Chondrocyte (in vitro differentiated cells): ENCODE measurements around the gene SP9. TPM values are rescaled to one million over a fixed set of nuclear protein-coding genes. Genes with fewer than 3 reads are reported as not detected.
A peak's percentile ranks its signal among the peaks of the same experiment; 100 is the strongest.

Source experiments
- DNase-seq: peaks from one replicate; pipeline ENCODE4 v3.0.0; 2021; ENCODE audit warnings: mixed read lengths, low spot score
- H3K27ac Mint-ChIP-seq: one replicate; pipeline ENCODE4 v1.8.0; 2021; ENCODE audit warnings: mild to moderate bottlenecking, moderate library complexity, mixed read lengths; ENCODE audit not compliant: unreplicated experiment
- H3K27me3 Mint-ChIP-seq: 2 replicates; pipeline ENCODE4 v1.8.0; 2021; ENCODE audit warnings: low read depth, mixed read lengths
- H3K36me3 Mint-ChIP-seq: 2 replicates; pipeline ENCODE4 v1.8.0; 2021; ENCODE audit warnings: low read depth, mixed read lengths
- H3K4me1 Mint-ChIP-seq: 2 replicates; pipeline ENCODE4 v1.8.0; 2021; ENCODE audit warnings: low read depth, mild to moderate bottlenecking, mixed read lengths
- H3K4me3 Mint-ChIP-seq: one replicate; pipeline ENCODE4 v1.8.0; 2021; ENCODE audit warnings: mild to moderate bottlenecking, moderate library complexity, mixed read lengths; ENCODE audit not compliant: unreplicated experiment
- H3K9me3 Mint-ChIP-seq: 2 replicates; pipeline ENCODE4 v1.8.0; 2021; ENCODE audit warnings: low read depth, mixed read lengths
- total RNA-seq: library from RNA; stranded (reverse); gene quantifications from 3 replicates; pipeline ENCODE4 v1.2.1, GENCODE V29; 2021
- TF ChIP-seq, protein P1 (sequence below): fragments of 200-600 bp; sonication (generic); IDR thresholded peaks from 2 replicates; pipeline ENCODE4 v1.5.0; 2021; ENCODE audit warnings: antibody characterized with exemption, mild to moderate bottlenecking, moderate library complexity

Gene SP9
- total RNA-seq, 1 donor from 2014 or later, result not detected

DNA sequence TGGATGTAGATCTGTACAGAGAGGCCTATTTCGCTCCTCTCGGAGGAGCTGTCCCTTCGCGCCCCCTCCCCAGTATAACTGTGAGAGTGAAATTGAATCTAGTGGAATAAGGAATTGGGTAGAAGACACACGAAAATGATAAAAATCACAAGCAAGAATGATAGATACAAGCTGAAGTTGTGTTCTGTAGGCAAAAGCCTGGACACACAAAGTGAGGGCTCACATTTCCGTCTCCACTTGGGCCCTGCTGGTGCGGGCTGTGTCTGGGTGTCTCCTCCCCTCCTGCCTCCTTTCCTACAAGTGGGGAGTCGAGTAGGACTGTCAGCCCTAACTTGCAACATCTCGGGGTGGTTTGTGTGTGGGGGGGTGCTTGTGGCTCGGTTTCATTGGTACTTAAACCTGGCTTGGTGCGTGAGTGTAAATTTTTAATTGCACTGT lies 457 bp upstream of the SP9 start:
- no peak for DNase-seq
- no peak overlapping the region for H3K27ac Mint-ChIP-seq
- peaks cover 32% of the 10 kb centered on the region for H3K4me1 Mint-ChIP-seq
- H3K27me3 Mint-ChIP-seq, result peaks cover 65% of the 10 kb centered on the region
- no peak overlapping the region for H3K4me3 Mint-ChIP-seq
- TF ChIP-seq, protein P1, sequence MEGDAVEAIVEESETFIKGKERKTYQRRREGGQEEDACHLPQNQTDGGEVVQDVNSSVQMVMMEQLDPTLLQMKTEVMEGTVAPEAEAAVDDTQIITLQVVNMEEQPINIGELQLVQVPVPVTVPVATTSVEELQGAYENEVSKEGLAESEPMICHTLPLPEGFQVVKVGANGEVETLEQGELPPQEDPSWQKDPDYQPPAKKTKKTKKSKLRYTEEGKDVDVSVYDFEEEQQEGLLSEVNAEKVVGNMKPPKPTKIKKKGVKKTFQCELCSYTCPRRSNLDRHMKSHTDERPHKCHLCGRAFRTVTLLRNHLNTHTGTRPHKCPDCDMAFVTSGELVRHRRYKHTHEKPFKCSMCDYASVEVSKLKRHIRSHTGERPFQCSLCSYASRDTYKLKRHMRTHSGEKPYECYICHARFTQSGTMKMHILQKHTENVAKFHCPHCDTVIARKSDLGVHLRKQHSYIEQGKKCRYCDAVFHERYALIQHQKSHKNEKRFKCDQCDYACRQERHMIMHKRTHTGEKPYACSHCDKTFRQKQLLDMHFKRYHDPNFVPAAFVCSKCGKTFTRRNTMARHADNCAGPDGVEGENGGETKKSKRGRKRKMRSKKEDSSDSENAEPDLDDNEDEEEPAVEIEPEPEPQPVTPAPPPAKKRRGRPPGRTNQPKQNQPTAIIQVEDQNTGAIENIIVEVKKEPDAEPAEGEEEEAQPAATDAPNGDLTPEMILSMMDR, result no peak
- H3K9me3 Mint-ChIP-seq, result no peaks in the 10 kb centered on the region
- peaks cover 3% of the 10 kb centered on the region for H3K36me3 Mint-ChIP-seq

DNA sequence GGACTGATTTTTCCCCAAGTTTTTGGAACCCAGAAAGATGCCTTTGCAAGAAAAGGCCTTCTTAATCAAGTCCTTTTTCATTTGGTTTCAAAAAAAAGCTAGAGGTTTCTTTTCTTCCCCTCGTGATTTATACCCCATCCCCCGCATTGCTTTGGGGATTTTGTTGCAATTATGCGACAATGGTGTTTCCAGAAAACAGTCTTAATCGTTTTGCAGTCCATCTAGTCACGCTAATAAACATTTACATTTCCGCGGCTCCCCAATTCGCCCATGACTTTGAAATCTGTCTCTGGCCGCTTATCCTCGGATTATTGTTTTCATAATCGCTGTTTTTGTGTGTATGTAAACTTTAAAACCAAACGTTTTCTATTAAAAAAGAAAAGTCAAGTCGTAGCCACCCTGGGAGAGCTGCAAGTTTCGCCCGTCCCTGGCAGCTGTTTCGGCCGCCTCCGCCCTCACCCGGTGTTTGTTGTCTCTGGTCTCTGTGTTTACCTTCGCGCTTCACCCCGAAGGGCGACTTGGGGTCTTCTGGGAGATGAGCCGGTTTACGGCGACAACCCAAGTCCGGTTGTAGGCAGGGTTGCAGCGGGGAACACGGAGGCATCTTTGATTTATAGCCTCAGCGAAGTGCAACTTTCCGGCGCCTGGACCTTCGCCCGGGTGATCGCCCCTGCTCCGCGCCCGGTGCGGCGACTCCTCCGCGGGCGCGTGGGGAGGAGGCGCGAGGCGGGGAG lies 667 bp downstream of the SP9 start:
- H3K4me1 Mint-ChIP-seq, result peaks cover 32% of the 10 kb centered on the region
- H3K9me3 Mint-ChIP-seq, result no peaks in the 10 kb centered on the region
- TF ChIP-seq, protein P1, result no peak
- H3K27me3 Mint-ChIP-seq, result peaks cover 60% of the 10 kb centered on the region
- H3K4me3 Mint-ChIP-seq, result peak overlapping the region; percentile 57
- no peak for DNase-seq
- no peak overlapping the region for H3K27ac Mint-ChIP-seq
- peaks cover 3% of the 10 kb centered on the region for H3K36me3 Mint-ChIP-seq

DNA sequence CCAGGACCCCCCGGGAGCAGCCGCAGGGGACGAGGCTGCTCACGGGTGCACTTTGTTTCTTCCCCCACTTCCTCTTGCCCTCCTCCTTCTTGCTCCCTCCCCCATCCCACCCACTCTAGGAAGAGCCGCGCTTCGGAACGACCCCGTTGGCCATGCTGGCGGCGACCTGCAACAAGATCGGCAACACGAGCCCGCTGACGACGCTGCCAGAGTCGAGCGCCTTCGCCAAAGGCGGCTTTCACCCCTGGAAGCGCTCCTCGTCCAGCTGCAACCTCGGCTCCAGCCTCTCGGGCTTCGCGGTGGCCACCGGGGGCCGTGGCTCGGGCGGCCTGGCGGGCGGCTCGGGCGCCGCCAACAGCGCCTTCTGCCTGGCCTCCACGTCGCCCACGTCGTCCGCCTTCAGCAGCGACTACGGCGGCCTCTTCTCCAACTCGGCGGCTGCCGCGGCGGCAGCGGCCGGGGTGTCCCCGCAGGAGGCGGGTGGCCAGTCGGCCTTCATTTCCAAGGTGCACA lies 1.3 kb downstream of the SP9 start:
- no peak for DNase-seq
- peaks cover 56% of the 10 kb centered on the region for H3K27me3 Mint-ChIP-seq
- no peaks in the 10 kb centered on the region for H3K9me3 Mint-ChIP-seq
- TF ChIP-seq, protein P1, result no peak
- peaks cover 34% of the 10 kb centered on the region for H3K4me1 Mint-ChIP-seq
- peaks cover 3% of the 10 kb centered on the region for H3K36me3 Mint-ChIP-seq
- peak overlapping the region; percentile 22 for H3K4me3 Mint-ChIP-seq
- H3K27ac Mint-ChIP-seq, result no peak overlapping the region

DNA sequence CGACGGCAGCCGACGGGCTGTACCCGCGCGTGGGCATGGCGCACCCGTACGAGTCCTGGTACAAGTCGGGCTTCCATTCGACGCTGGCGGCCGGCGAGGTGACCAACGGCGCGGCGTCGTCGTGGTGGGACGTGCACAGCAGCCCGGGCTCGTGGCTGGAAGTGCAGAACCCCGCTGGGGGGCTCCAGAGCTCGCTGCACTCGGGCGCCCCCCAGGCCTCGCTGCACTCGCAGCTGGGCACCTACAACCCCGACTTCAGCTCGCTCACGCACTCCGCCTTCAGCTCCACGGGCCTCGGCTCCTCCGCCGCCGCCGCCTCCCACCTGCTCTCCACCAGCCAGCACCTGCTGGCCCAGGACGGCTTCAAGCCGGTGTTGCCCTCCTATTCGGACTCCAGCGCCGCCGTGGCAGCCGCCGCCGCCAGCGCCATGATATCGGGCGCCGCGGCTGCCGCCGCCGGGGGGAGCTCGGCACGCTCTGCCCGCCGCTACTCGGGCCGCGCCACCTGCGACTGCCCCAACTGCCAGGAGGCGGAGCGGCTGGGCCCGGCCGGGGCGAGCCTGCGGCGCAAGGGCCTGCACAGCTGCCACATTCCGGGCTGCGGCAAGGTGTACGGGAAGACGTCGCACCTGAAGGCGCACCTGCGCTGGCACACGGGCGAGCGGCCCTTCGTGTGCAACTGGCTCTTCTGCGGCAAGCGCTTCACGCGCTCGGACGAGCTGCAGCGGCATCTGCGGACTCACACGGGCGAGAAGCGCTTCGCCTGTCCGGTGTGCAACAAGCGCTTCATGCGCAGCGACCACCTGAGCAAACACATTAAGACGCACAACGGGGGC lies 2.0 kb downstream of the SP9 start:
- no peak for DNase-seq
- no peaks in the 10 kb centered on the region for H3K9me3 Mint-ChIP-seq
- TF ChIP-seq, protein P1, result peak; percentile 46
- H3K27me3 Mint-ChIP-seq, result peaks cover 57% of the 10 kb centered on the region
- H3K4me1 Mint-ChIP-seq, result peaks cover 41% of the 10 kb centered on the region
- peak overlapping the region; percentile 4 for H3K4me3 Mint-ChIP-seq
- no peak overlapping the region for H3K27ac Mint-ChIP-seq
- H3K36me3 Mint-ChIP-seq, result peaks cover 3% of the 10 kb centered on the region
